Mesothelial cell of epicardium (in vitro differentiated cells): Measurements from ENCODE around the gene CDH11. TPM values are rescaled to one million over a fixed set of nuclear protein-coding genes. Genes with fewer than 3 reads are reported as not detected.

Source experiments
- DNase-seq, 2 experiments: peaks; one replicate each; pipeline ENCODE4 v3.0.0; 2021; ENCODE audit warnings: low spot score in 2 of 2; ENCODE audit not compliant: unreplicated experiment in 2 of 2
- H3K27ac Mint-ChIP-seq: 2 replicates; pipeline ENCODE4 v1.8.0; 2021; ENCODE audit warnings: mixed read lengths
- H3K27me3 Mint-ChIP-seq: 2 replicates; pipeline ENCODE4 v1.8.0; 2021; ENCODE audit warnings: low read depth, mixed read lengths
- H3K36me3 Mint-ChIP-seq: 2 replicates; pipeline ENCODE4 v1.8.0; 2021; ENCODE audit warnings: mixed read lengths
- H3K4me1 Mint-ChIP-seq: 2 replicates; pipeline ENCODE4 v1.8.0; 2021; ENCODE audit warnings: mixed read lengths
- H3K4me3 Mint-ChIP-seq: 2 replicates; pipeline ENCODE4 v1.8.0; 2021; ENCODE audit warnings: mild to moderate bottlenecking, moderate library complexity, mixed read lengths
- H3K9me3 Mint-ChIP-seq: 2 replicates; pipeline ENCODE4 v1.8.0; 2021; ENCODE audit warnings: mixed read lengths
- CTCF ChIP-seq: fragments of 200-600 bp; sonication (generic); IDR thresholded peaks from one replicate; pipeline ENCODE4 v1.5.0; 2021; ENCODE audit warnings: antibody characterized with exemption; ENCODE audit not compliant: unreplicated experiment
- total RNA-seq: library from RNA; stranded (reverse); gene quantifications from 3 replicates; pipeline ENCODE4 v1.2.1, GENCODE V29; 2021

CDH11 gene
- total RNA-seq, 1 donor from 2014 or later: 376 TPM

- H3K4me1 Mint-ChIP-seq: peaks cover 15% of the 10 kb centered on the region
- H3K36me3 Mint-ChIP-seq: peaks cover 12% of the 10 kb centered on the region
- no peak overlapping the region for H3K27ac Mint-ChIP-seq
- DNase-seq: no peak
- TF ChIP-seq CTCF: no peak
- H3K27me3 Mint-ChIP-seq: peaks cover 4% of the 10 kb centered on the region
- H3K9me3 Mint-ChIP-seq: no peaks in the 10 kb centered on the region
- H3K4me3 Mint-ChIP-seq: no peak overlapping the region
Measured at GRCh38 chr16:65041667-65042066, 80.2 kb downstream of the CDH11 start.

DNA sequence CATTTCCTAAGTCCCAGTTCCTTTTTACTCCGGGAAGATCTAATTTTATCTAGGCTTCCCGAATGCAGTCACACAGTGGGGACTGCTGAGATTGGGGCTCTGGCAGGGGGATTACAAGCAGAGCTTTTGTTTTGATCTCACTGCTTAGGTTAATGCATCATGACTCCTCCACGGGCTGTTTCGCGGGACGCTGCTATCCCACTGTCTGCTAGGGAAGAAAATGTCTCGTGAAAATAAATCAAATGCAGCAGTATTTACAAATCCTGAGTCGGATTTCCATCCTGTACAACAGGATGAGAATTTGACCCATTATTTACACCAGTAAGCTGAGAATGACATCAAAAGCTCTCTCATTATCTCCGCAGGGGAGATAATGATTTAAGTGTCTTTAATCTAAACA lies 83.8 kb downstream of the CDH11 start:
- peak overlapping the region; percentile 11 for H3K4me3 Mint-ChIP-seq
- TF ChIP-seq CTCF: no peak
- H3K27ac Mint-ChIP-seq: peak overlapping the region; percentile 34
- peaks cover 12% of the 10 kb centered on the region for H3K36me3 Mint-ChIP-seq
- no peak for DNase-seq
- peaks cover 4% of the 10 kb centered on the region for H3K27me3 Mint-ChIP-seq
- peaks cover 11% of the 10 kb centered on the region for H3K4me1 Mint-ChIP-seq
- H3K9me3 Mint-ChIP-seq: no peaks in the 10 kb centered on the region

GRCh38 chr16:65037556-65037955 lies 84.3 kb downstream of the CDH11 start:
- H3K27me3 Mint-ChIP-seq: peaks cover 4% of the 10 kb centered on the region
- H3K27ac Mint-ChIP-seq: no peak overlapping the region

DNA sequence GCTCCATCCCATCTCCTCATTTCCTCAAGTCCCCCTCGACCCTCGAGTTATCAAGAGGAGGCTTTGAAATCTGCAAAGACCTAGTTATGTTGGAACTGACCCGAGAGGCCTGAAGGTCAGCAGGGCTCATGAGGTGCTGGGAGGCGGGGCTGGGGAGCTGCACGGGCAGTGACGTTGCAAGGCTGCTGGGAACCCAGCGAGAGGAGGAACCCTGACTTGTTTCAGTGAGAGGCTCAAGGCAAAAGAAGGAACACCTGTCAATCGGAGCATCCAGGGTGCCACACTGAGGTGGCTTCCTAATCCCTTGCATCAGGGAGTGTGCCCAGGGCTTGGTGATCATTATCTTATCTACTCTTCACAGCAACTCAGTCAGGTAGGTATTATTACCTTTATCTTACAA lies 86.9 kb downstream of the CDH11 start:
- Mint-ChIP-seq H3K9me3 (no peaks in the 10 kb centered on the region), H3K4me3 (no peak overlapping the region), H3K4me1 (peaks cover 23% of the 10 kb centered on the region), H3K27ac (no peak overlapping the region), H3K27me3 (peaks cover 4% of the 10 kb centered on the region), H3K36me3 (peaks cover 2% of the 10 kb centered on the region)
- TF ChIP-seq CTCF: no peak
- DNase-seq: no peak

More at GRCh38 chr16:65037556-65037955, 84.3 kb downstream of the CDH11 start:
- no peaks in the 10 kb centered on the region for H3K9me3 Mint-ChIP-seq
- H3K4me1 Mint-ChIP-seq: peaks cover 15% of the 10 kb centered on the region
- peaks cover 12% of the 10 kb centered on the region for H3K36me3 Mint-ChIP-seq
- H3K4me3 Mint-ChIP-seq: no peak overlapping the region
- TF ChIP-seq CTCF: no peak
- DNase-seq: no peak

DNA sequence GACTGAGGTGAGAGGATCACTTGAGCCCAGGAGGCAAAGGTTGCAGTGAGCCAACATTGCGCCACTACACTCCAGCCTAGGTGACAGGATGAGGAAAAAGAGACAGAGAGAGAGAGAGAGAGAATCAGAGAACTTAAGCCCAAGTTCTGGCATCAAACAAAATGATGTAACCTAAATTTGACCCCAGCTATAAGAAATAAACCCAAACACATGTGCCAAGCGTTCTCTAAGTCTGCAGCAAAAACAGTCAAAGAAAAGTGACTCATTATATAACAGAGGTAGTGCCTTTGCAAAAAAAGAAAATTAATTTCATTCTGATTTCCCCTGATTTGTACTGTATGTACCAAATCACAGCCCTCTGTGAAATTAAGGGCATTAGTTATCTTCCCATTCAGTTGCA lies 89.5 kb downstream of the CDH11 start:
- TF ChIP-seq CTCF: no peak
- Mint-ChIP-seq H3K27me3 (no peaks in the 10 kb centered on the region), H3K9me3 (no peaks in the 10 kb centered on the region), H3K4me1 (peaks cover 29% of the 10 kb centered on the region), H3K4me3 (no peak overlapping the region), H3K27ac (no peak overlapping the region), H3K36me3 (no peaks in the 10 kb centered on the region)
- DNase-seq: no peak

GRCh38 chr16:65024767-65025178 lies 97.1 kb downstream of the CDH11 start:
- no peaks in the 10 kb centered on the region for H3K27me3 Mint-ChIP-seq
- TF ChIP-seq CTCF: no peak
- H3K36me3 Mint-ChIP-seq: peaks cover 5% of the 10 kb centered on the region
- peaks cover 25% of the 10 kb centered on the region for H3K4me1 Mint-ChIP-seq
- H3K9me3 Mint-ChIP-seq: peaks cover 8% of the 10 kb centered on the region
- H3K4me3 Mint-ChIP-seq: no peak overlapping the region
- no peak for DNase-seq
- H3K27ac Mint-ChIP-seq: peak overlapping the region; percentile 87
